ENCODE data around the gene CYP2U1. TPM values are rescaled to one million over a fixed set of nuclear protein-coding genes. Genes with fewer than 3 reads are reported as not detected.

The CYP2U1 gene
- total and polyA plus RNA-seq, 2 of the 4 experiments (the other 2 are of a cell fraction) = 6.1 to 11.1 TPM

GRCh38 chr4:107896646-107897045 is 34.7 kb upstream of the CYP2U1 start:
- H4K8ac ChIP-seq (ENCODE audit: low read depth in 2 of 2, low read length in 2 of 2) = no peak overlapping the region
- no peak overlapping the region for H3K4ac ChIP-seq (ENCODE audit: low read depth, low read length)
- no peak overlapping the region for H3K23ac ChIP-seq (ENCODE audit: low read depth, low read length)
- H2BK120ac ChIP-seq (ENCODE audit: low read depth, low read length) = no peak overlapping the region
- no peaks in the 10 kb centered on the region for H3K36me3 ChIP-seq (ENCODE audit: control insufficient read depth, insufficient read depth, low read length)
- H4K20me1 ChIP-seq (ENCODE audit: insufficient read depth, low read length) = peaks cover 13% of the 10 kb centered on the region; the same call in 1 of the 2 replicates
- H3K9me1 ChIP-seq (ENCODE audit: insufficient read depth, low read length) = peaks cover 3% of the 10 kb centered on the region; the same call in 1 of the 2 replicates
- H3K9me3 ChIP-seq (ENCODE audit: control insufficient read depth, insufficient read depth, low read length) = no peaks in the 10 kb centered on the region
- H3K9ac ChIP-seq (ENCODE audit: low read depth, low read length) = no peak overlapping the region
- 0 out of 2 replicates have a peak overlapping the region, but pooled peaks have one; percentile 11 for H3K56ac ChIP-seq (ENCODE audit: extremely low read depth, insufficient read depth, low read length)
- ChIA-PET POLR2A (ENCODE audit: unreplicated experiment) (no interaction called here), CTCF (interaction anchor here (0.9 kb wide), 1 partner anchor 43 kb away, joined by 3 read pairs; no protein-coding TSS in a partner anchor)
- H4K5ac ChIP-seq (ENCODE audit: low read depth, low read length) = no peak overlapping the region
- no TSS peak for BruUV-seq (replicated peaks)
- H4K91ac ChIP-seq (ENCODE audit: insufficient read depth, low read depth, low read length) = no peak overlapping the region
- H3K79me1 ChIP-seq (ENCODE audit: low read depth in 1 of 2, low read length in 2 of 2) = no peaks in the 10 kb centered on the region
- H3K27ac ChIP-seq (ENCODE audit: insufficient read depth, low read length) = peak overlapping the region; percentile 51; the same call in 1 of the 2 replicates
- peaks cover 13% of the 10 kb centered on the region for H3K27me3 ChIP-seq (ENCODE audit: control insufficient read depth, insufficient read depth, low read length)
- H2BK15ac ChIP-seq (ENCODE audit: low read depth, low read length) = no peak overlapping the region
- H3K18ac ChIP-seq (ENCODE audit: low read depth, low read length) = peak overlapping the region; percentile 32; the same call in 1 of the 2 replicates
- in situ Hi-C loops (cut with MboI; ENCODE audit: low sequenced_read_pairs) (no loop called here), dilution Hi-C loops (cut with HindIII; ENCODE audit: low sequenced_read_pairs, unreplicated experiment) (no loop called here), intact Hi-C loops (cut with micrococcal nuclease) (loop anchor here (2.0 kb wide), 1 partner anchor 72 kb away; the partner anchor contains the start of gene SGMS2)
- no peak overlapping the region for H2AK5ac ChIP-seq (ENCODE audit: low read depth, low read length)
- TF ChIP-seq ELK1 (IDR thresholded peaks at IDR 0.05; ENCODE audit: borderline replicate concordance, low read depth, low read length) (no peak), NFE2L2 (IDR thresholded peaks at IDR 0.05; ENCODE audit: low read depth, low read length) (no peak), CHD1 (IDR thresholded peaks at IDR 0.05; ENCODE audit: low read depth, low read length) (no peak), USF2 (IDR thresholded peaks at IDR 0.05; ENCODE audit: low read depth, low read length) (no peak)
- H3K4me2 ChIP-seq (ENCODE audit: low read depth, low read length) = peak overlapping the region; percentile 61
- H2BK5ac ChIP-seq (ENCODE audit: low read depth, low read length, poor library complexity, severe bottlenecking) = peak overlapping the region; percentile 55
- no peak overlapping the region for H2AFZ ChIP-seq (replicated peaks; ENCODE audit: low read length, poor library complexity)
- H2AK9ac ChIP-seq (replicated peaks; ENCODE audit: low read depth, low read length, poor library complexity) = no peak overlapping the region
- DNase-seq = no peak
- ATAC-seq (ENCODE audit: low read depth) = peak; percentile 7; the same call in 1 of the 2 replicates
- no peak overlapping the region for H2BK20ac ChIP-seq (ENCODE audit: low read depth, low read length)
- H3K4me3 ChIP-seq (ENCODE audit: insufficient read depth, low read depth, low read length) = no peak overlapping the region; the same call in 1 of the 2 replicates
- H3K14ac ChIP-seq (replicated peaks; ENCODE audit: low read depth, low read length) = no peak overlapping the region
- WGBS, 2 experiments (ENCODE audit: extremely low coverage in 2 of 2, insufficient read length in 1 of 2) = no CpG with 5 or more reads among the region's 1 CpG
- H3K4me1 ChIP-seq (ENCODE audit: control insufficient read depth, insufficient read depth, low read length) = peaks cover 6% of the 10 kb centered on the region
